HG03066 (cell line): ENCODE results near the gene WDR46.
A peak's percentile ranks its signal among the peaks of the same experiment; 100 is the strongest.

Source experiments
- ATAC-seq: cut with Tn5 transposase; IDR thresholded peaks from one replicate; pipeline ENCODE4 v1.9.1; 2021; ENCODE audit warnings: low read depth; ENCODE audit not compliant: unreplicated experiment

The WDR46 gene, protein sequence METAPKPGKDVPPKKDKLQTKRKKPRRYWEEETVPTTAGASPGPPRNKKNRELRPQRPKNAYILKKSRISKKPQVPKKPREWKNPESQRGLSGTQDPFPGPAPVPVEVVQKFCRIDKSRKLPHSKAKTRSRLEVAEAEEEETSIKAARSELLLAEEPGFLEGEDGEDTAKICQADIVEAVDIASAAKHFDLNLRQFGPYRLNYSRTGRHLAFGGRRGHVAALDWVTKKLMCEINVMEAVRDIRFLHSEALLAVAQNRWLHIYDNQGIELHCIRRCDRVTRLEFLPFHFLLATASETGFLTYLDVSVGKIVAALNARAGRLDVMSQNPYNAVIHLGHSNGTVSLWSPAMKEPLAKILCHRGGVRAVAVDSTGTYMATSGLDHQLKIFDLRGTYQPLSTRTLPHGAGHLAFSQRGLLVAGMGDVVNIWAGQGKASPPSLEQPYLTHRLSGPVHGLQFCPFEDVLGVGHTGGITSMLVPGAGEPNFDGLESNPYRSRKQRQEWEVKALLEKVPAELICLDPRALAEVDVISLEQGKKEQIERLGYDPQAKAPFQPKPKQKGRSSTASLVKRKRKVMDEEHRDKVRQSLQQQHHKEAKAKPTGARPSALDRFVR

DNA sequence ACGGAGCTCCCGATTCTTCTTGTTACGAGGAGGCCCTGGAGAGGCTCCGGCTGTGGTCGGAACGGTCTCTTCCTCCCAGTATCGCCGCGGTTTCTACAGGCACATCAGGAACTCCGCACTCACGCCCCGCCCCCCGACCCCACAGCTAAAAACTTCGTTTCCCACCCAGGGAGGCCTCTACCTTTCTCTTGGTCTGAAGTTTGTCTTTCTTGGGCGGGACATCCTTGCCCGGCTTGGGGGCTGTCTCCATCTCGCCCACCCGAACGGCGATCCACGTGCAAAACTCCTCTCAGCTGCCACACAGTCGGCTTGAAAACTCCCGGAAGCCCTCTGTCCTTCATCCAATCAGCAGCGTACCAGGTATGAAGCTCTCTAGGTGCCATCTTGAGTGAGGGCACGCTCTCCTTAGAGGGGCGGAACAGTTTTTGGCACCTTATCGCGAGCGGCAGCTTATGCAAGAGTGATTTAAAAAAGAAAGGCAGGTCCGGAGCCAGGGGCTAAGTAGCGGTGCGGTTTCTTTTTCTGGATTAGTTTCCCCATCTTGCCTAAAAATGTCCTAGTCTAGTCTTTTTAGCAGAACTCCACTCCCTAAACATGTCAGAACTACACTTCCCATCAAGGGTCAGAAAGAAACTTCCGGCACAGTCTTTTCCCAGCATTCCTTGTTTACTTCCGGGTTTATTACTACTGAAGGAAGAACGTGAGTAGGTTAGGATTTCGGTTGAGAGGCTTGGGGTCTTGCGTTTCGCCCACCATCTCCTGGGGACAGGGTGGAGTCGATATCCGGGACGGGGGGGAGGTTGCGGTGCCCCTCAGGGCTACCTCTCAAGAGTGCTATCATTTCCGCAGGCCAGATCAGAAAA, at the start of gene WDR46, which contains the start of gene PFDN6:
TSS of gene WDR46 (minus strand) at position 319 of the 863 bp plus-strand sequence. CDS start at position 250, 69 bp downstream.
TSS of gene PFDN6 (plus strand) at position 681 of the 863 bp plus-strand sequence. CDS start 256 bp downstream, outside the sequence.
- peak; percentile 87 for ATAC-seq

DNA sequence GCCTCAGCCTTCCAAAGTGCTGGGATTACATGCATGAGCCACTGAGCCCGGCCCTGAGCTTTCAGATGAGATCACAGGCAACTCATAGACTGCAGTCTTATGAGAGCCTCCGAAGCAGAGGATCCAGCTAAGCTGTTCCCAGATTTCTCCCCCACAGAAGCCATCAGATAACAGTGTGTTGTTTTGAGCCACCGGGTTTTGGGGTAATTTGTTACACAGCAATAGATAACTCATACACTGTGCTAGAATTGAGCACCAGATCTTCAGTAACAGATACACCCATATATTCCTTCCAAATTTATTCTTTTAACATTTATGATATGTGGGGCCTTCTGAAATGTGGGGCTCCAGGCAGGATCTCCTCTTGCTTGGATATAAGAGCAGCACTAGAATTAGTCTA, 47.5 kb upstream of the WDR46 start:
- ATAC-seq: no peak

DNA sequence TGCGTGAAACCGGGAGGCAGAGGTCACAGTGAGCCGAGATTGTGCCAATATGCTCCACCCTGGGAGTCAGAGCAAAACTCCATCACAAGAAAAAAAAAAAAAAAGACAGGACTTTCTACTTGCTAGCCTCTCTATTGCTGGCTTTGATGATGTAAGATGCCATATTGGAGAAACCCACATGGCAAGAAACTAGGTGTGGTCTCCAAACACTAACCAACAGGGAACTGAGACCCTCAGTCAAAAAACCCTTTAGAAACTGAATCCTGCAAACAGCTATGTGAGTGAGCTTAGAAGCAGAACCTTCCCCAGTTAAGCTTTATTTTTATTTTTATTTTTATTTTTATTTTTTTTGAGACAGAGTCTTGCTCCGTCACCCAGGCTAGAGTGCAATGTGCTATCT, 46.9 kb upstream of the WDR46 start:
- ATAC-seq: no peak

- ATAC-seq: no peak
These were observed 44.6 kb upstream of the WDR46 start for GRCh38 chr6:33333666-33334065.

GRCh38 chr6:33330736-33331135, 41.7 kb upstream of the WDR46 start:
- ATAC-seq: no peak

GRCh38 chr6:33329058-33329457, 40.0 kb upstream of the WDR46 start:
- ATAC-seq: no peak

GRCh38 chr6:33324125-33324524, 35.1 kb upstream of the WDR46 start:
- no peak for ATAC-seq

DNA sequence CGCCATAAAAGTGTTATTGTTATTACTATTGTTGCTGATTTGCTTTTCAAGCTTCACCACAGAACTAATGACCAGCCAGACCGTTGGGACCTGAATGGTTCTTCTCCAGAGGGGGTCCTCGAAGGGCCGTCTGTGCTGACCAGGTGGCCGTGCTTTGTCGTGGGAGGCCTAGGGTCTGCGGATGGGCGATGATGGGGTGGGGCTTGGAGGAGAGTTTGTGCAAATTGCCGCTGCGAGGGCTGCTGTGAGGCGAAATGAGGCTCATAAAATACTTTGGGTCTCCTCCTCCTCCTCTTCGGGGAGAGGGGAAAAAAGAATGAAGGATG, 34.5 kb upstream of the WDR46 start:
- ATAC-seq: no peak

DNA sequence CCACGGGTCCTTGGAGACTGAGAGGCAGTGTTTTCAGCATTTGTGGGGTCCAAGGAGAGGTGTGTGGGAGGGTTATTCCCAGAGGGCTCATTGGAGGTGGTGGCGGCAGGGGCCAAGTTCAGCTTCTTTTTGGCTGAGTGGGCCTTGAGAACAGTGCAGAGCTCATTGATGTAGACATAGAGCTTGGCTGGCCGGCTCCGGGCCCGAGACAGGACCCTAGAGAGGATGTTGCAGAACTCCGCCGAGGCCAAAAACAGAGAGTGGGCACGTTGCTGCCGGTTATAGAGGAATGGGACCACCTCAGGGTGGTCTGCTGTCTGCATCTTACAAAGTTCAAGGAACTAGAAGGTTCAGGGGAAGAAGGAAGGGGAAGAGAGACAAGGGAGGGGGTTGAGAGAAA, 32.2 kb upstream of the WDR46 start:
- no peak for ATAC-seq

DNA sequence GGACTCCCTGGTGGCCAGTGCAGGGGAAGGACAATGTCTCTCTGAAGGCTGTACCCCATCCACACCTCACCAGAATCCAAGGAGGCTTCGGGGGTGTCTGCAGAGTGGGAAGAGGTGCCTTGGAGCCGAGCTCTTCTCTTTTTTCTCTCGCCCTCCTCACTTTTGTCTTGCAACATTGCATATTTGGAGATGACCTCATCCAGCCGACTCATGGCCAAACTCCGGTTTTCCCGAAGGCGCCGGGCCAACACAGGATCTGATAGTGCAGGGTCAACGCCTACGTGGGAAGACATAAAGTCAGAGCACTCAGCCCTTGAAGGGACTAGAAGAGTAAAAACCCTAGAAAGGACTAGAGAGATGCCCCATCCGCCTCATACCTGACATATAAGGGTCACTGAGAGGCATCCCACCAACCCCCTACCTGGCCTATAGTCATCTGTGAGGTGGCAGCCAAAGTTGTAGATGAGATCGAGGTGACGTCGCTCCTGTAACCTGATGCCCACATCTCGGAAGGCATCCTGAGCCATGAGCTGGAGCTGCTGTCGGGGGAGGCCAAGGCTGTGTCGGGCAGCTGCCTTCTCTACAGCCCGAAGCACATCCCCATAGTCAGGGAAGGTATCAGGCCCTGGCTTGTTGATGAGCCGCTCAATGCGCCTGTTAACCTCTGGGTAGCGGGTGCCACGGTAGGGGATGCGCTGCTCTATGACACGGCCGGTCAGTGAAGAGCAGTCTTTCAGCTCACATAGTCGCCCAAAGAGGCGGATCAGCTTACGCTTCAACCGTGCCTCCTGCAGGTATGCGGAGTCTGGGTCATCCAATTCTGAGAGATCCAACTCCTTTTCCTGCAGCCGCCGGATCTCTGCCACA, 31.5 kb upstream of the WDR46 start:
- ATAC-seq: no peak

- ATAC-seq: no peak
These were observed 30.9 kb upstream of the WDR46 start for GRCh38 chr6:33319939-33320314.

GRCh38 chr6:33318426-33319073, 29.5 kb upstream of the WDR46 start:
- ATAC-seq: no peak

DNA sequence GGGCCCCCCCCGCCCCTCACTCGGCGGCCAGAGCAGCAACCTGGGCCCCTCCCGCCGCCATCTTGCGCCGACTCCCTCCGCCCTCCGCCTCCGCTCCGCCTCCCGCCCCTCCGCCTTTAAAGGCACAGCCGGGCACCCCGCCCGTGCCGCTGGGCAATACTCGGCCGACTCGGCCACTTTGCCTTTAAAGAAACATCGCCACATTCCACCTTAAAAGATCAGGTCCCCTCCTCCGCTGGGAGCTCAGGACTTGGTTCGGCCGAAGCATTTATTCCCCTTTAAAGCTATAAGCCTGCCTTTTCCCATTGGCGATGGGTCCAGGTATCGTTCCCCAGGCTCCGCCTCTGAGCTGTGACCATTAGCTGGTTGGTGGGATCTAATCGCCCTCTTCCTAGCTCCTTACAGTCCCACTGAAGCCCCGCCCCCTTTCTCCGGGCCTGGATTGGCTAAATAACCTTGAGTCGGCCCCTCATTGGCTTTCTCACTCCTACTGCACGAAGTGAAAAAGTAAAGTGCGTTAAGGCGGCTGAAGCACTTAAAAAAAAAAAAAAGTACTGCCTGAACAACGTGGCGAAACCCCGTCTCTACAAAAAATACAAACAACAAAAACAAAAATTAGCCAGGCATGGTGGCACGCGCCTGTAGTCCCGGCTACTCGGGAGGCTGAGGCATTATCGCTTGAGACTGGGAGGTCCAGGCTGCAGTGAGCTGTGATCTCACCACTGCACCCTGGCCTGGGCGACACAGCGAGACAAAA, 28.8 kb upstream of the WDR46 start, which contains the start of gene ZBTB22:
TSS of gene ZBTB22 (minus strand) at position 76 of the 757 bp plus-strand sequence. CDS start 828 bp downstream, outside the sequence.
- ATAC-seq: peak; percentile 52

DNA sequence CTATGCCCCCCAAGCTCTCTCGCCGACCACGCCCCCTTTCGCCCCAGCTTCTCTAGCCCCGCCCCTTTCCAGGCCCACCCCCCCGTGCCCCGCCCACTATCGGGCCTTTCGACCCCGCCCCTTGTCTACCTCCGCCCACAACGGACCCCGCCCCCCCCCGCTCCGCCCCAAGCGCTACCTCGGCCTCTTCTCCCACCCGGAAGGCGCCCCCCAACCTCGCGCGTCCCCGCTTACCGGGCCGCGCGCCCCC, 28.3 kb upstream of the WDR46 start:
- no peak for ATAC-seq

DNA sequence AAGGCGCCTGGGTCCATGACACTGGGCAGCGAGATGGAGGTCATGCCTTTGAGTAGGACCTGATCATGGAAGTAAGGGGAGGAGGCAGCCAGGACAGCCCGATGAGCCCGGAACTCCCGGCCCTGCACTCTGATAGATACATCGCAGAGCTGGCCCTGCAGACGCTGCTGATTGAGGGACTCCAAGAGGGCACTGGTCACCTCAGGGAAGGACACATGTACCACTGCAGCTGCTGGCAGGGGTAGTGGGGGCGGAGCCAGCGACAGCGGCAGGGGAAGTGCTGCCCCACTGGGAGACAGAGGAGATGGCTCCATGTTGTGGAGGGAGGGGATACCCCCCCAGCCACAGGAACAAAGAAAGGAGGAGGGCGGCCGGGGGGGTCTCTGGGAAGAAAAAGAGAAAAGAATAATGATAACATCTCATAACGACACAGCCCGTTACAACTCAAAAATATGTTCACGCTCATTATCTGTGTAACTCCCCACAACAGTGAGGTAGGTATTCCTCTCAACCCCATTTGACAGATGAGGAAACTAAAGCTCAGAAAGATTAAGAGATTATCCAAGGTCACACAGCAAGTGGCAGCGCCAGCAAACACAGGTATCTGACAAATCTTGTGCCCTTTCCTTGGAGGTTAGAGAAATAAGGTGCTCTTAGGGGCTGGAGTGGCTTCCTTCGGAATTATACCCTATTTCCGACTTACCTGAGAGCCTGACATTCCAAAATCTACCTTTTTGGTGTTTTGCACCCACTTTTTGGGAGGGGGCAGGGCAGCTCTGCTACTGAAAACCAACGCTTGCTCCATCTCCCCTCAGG, 27.8 kb upstream of the WDR46 start:
- ATAC-seq: no peak

- no peak for ATAC-seq
These were observed 27.0 kb upstream of the WDR46 start for GRCh38 chr6:33315793-33316602.

- no peak for ATAC-seq
These were observed 26.1 kb upstream of the WDR46 start for GRCh38 chr6:33314943-33315792.
